HG03575 (cell line): ENCODE measurements around the gene HIVEP3.
"Not testable (repeated sequence)": the region's sequence is repeated elsewhere in the genome, so short reads cannot be mapped to it uniquely, and the experiment has no call there.

Experiments
- ATAC-seq: cut with Tn5 transposase; IDR thresholded peaks from one replicate; pipeline ENCODE4 v1.9.1; 2021; ENCODE audit not compliant: unreplicated experiment, insufficient number of reproducible peaks, low FRiP score; ENCODE audit errors: extremely low read depth

HIVEP3 gene

DNA sequence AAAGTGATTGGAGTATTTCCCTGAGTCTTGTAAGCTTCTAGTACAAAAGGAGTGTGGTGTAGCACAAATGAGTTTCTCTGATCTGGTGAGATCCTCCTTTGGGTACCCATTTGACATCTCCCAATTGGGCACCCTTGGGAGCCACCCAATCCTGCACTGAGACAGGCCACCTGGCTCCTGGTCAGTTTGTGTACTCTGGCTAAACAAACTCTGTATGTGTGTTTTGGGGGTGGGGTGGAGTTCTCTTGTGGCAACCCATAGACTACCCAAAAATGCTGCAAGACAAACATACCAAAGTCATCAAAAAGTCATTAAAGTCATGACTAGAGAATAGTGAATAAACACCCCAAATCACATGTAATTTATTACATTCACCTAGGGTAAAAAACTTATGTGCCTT lies 8.4 kb upstream of the HIVEP3 start:
- no peak for ATAC-seq

DNA sequence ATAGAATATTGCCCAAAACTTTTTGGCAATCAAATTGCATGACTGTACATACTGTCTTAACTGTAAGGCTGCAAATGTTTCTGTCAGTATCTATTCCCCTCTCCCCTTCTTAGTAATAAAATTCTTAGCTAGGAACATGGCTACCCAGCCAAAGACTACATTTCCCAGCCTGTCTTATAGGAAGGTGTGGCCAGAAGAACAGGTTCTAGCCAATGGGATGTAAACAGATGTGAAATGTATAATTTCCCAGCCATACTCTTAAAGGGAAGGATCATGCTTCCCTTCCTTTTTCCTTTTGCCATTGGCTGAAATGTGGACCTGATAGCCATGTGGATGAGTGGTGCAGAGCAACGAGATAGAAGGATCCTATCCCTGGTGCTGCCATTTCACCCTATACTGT lies 7.0 kb upstream of the HIVEP3 start:
- ATAC-seq: no peak

GRCh38 chr1:41924911-41925310 lies 6.2 kb upstream of the HIVEP3 start:
- ATAC-seq: no peak

- not testable (repeated sequence) for ATAC-seq
Measured at GRCh38 chr1:41921271-41921670, 2.5 kb upstream of the HIVEP3 start.

- ATAC-seq: no peak
Measured at GRCh38 chr1:41920658-41921057, 1.9 kb upstream of the HIVEP3 start.

DNA sequence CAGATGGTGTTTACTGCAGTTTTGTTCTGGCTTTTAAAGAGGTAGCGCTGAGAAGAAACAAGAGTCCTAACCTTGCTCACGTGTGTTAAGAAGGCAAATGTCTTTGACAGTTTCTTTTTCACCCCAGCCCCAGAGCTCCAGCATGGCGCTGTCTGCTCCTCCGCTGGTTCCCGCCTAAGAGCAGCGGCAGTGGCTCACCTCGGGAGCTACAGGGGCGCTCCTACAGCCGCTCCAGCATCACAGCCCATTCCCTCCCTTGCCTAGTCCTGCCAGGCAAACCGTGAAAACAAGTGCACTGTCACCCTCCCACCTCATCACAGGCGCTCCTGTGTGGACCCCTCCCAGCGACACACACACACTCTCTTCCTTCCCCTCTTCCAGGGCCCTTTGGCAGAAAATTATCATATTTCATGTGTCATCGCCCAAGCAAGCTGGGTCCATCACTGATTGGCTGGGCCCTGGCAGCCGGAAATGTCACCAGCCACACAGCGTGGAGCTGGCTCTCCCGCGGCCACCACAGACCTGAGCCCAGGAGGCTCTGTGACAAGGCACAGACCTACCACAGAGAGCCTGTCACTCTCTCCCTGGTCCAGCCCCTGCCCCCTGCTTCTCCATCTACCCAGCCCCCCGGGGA lies 1.2 kb upstream of the HIVEP3 start:
- no peak for ATAC-seq

DNA sequence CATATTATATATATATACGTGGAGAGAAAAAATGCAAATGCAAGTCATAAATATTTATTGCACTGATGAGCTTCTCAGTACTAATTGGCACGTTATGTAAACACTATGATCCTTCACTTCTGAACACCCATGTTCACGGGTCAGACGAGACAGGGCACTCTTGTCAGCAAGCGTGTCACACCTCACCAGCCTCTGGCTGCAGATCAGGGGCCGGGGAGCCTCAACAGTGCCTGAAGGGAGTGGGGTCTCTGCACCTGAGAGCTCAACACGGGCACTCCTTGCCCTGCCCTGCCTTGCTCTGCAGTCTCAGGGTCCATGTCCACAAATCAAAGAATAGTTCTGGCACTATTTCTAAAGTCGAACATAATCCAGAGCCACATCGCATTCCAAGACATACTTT lies 409 bp upstream of the HIVEP3 start:
- no peak for ATAC-seq

DNA sequence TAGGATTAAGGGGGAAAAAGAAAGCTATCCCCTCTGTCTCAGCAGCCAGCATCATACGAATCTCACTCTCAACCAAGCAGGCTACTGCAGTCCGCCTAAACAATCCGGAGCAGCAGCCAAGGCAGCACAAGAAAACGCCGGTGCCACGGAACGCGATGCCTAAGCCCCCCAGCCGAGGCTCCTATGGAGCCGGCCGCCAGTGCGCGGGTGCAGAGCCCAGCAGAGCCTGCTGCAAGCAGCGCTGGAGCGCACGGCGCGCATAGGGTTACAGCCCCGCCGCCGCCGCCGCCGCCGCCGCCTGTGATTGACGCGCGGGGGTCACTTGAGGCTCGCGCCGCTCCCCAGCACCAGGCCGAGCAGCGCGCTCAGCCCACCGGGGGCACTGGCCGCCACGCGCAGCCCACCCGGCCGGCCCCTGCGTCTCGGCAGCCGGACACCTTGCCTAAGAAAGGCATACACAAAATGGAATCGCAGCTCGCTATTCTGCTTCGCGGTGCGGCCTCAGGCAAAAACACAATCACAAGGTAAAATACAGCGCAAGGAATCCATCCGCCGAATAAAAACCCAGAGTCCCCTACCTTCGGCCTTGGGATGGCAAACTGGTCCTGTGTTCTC lies 780 bp downstream of the HIVEP3 start:
- ATAC-seq: no peak

DNA sequence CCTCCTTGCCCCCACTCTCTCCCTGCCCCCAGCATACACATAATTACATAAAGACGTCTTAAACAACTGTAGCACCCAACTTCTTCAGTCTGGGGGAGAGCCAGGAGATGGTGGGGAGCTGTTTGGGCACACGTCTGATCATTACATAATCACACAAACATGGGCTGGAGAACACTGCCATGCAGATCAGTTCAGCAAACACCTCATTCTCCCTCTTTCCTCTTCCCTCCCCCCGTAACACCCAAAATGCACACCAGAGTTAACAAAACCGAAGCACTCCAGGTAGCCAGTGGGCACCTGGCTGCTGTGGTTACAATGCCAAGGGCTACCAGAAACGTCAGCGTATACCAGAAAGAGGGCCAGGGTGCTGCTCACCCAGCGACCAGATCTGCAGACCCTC lies 1.6 kb downstream of the HIVEP3 start:
- no peak for ATAC-seq

DNA sequence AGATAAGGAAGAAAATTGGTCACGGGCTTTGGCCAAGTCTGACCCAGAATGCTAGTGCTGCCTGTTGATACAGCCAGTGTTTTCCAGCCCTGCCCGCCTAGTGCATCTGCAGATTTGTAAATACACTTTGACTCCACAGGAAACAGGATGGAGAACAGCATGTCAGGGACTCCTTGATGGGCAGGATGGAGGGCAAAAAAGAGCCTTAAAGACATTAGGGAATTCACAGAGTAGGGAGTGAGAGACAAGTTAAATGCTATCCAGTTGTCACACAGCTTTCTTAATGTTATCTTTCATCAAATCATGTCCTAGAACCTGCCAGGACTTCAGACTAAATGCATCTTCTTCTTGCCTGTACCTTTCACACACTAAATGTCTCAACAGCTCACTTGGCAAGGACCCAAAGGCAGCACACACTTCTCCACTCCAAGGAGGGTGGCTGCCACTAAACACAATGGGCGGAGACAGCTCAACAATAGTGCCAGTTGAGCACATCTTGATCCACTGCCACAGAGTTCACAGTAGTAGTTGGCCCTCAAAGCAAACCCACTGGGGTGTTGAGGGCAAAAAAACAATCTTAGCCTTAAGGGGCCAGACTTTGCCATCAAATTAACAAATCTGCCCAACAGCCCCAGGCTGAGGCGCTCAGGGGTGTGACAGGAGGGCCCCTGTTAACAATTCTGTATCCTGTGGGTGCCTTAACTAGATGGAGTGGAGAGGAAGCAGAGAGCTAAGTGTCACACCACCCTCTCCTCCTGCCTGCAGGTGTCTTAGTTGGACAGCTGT lies 2.7 kb downstream of the HIVEP3 start:
- ATAC-seq: no peak

DNA sequence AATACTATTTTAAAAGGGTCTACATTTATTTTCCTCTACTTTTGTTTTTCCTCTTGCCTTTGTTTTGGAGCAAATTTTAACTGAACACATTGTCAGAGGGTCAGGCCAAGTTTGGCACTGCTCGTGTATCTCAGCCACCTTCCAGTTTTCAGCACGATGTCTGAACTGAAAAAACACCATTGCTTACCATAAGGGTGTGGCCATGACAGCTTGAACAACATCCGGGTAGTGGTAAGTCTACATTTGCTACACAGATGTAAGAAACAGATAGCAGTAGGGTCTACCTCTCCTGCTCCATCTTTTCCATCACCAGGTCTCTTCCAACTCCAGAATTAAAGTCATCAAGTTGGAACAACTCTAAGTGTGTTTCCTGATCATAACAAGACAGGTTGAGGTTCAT lies 4.2 kb downstream of the HIVEP3 start:
- ATAC-seq: no peak

- ATAC-seq: no peak
Measured at GRCh38 chr1:41913014-41913413, 5.7 kb downstream of the HIVEP3 start.

GRCh38 chr1:41908288-41908895 lies 10.3 kb downstream of the HIVEP3 start:
- ATAC-seq: no peak

- no peak for ATAC-seq
Measured at GRCh38 chr1:41907446-41907845, 11.3 kb downstream of the HIVEP3 start.

DNA sequence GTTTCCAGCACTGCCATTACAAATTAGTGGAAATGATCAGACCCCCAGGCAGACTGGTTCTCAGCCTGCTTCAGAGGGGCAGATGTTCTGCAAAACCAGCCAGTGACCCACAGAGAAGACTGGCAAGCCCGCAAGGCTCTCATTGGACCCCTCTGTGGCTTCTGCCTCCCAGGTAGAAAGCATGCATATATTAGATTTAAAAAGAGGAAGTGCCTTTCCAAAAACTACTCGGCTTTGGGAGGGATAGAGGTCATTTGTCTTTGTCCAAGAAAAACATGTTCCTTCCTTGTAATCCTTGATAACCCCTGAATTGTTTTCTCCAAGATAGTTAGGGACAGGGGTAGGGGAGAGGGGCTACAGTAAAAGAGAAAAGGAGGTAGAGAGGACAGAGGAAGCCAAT lies 11.8 kb downstream of the HIVEP3 start:
- no peak for ATAC-seq

DNA sequence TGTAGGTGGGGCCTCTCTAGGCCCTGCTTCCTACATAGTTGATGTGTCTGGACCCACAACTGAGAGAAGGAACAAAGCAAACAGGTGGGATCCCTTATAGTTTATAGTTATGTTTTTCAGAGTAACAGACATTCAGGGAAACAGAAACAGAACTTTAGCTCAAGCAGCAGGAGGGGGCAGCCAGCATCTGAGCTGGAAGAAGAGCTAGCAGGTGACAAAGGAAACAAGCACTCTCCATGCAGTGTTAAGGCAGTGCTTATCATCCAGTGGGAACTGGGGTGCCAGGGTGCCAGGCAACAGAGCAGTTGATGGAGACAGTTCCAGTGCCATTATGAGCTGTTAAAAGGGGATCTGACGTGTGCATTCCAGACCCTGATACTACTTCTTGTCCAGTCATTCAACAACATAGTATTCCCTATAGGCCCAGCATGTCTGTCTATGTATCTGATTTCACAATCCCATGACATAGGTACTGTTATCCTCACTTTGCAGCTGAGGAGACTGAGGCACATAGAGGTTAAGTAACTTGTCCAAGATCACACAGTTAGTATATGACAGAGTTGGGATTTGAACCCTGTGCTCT lies 13.5 kb downstream of the HIVEP3 start:
- no peak for ATAC-seq

DNA sequence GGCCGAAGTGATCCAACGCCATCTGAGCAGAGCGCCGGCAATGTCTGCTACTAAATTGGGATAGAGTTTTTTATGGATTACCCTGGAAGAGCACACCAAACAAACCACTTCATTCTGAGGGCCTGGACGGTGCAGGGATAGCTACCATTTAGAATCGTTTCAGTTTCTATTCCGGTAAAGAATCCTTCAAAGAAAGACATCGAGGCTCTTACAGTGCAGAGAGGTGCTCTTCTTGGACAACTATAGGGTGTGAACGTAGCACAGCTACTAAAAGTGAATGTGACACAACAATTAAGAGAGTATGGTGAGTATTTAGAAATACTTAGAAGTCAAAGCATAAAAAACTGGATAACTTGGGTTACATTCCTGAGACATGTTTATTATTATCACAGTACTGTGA lies 16.1 kb downstream of the HIVEP3 start:
- no peak for ATAC-seq

- no peak for ATAC-seq
Measured at GRCh38 chr1:41902159-41902577, 16.6 kb downstream of the HIVEP3 start.

DNA sequence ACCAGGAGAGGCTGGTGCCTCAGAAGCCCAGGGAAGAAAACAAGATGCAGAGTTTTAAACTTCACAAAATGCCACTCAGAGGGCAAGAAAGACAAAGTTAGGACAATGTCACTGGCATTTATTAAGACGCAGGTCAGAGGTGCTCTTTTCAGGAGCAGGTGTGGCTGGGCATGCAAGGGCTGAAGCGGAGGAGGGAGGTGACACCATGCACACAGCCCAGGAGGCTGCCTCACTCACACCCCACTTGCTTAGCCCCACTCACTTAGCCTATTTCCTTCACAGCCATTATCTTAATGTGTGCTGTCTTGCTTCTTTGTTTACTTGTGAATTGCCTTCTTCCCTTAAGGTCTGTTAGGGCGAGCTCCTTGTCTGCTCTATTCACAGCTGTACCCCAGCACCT lies 17.2 kb downstream of the HIVEP3 start:
- ATAC-seq: no peak
